Activated T-cell treated with anti-CD3 and anti-CD28 coated beads, Interleukin-2, amount 50 U/mL, for 72 hours (primary cell): ENCODE results near the gene KCNMB2. TPM values are rescaled to one million over a fixed set of nuclear protein-coding genes. Genes with fewer than 3 reads are reported as not detected.

ENCODE experiments used
- ATAC-seq, 2 donors: fragments of 150-1000 bp; cut with Tn5 transposase; replicated peaks in 1 of 2; 2 replicates each; pipeline ENCODE4 v1.10.0; 2021; ENCODE audit warnings: moderate library complexity in 2 of 2, mild to moderate bottlenecking in 1 of 2
- DNase-seq, 2 donors: peaks; one replicate each; pipeline ENCODE4 v3.0.0; 2021 to 2022; ENCODE audit warnings: mixed read lengths in 1 of 2
- H3K27ac Mint-ChIP-seq: one replicate; pipeline ENCODE4 v1.8.0; 2022; ENCODE audit warnings: mild to moderate bottlenecking, moderate library complexity, mixed read lengths
- H3K27me3 Mint-ChIP-seq: one replicate; pipeline ENCODE4 v1.8.0; 2022; ENCODE audit warnings: low read depth, mixed read lengths
- H3K36me3 Mint-ChIP-seq, 2 donors: one replicate each; pipeline ENCODE4 v1.8.0; 2022; ENCODE audit warnings: mixed read lengths in 2 of 2, mild to moderate bottlenecking in 1 of 2; ENCODE audit not compliant: insufficient read depth in 2 of 2
- H3K4me1 Mint-ChIP-seq: one replicate; pipeline ENCODE4 v1.8.0; 2022; ENCODE audit warnings: low read depth, mixed read lengths
- H3K4me3 Mint-ChIP-seq, 2 donors: one replicate each; pipeline ENCODE4 v1.8.0; 2022; ENCODE audit warnings: mild to moderate bottlenecking in 2 of 2, mixed read lengths in 2 of 2, moderate library complexity in 2 of 2
- H3K9me3 Mint-ChIP-seq, 2 donors: one replicate each; pipeline ENCODE4 v1.8.0; 2022; ENCODE audit warnings: mixed read lengths in 2 of 2
- total RNA-seq, 2 donors: library from RNA; stranded (reverse); gene quantifications; one replicate each; pipeline ENCODE4 v1.2.3, GENCODE V29; 2022

KCNMB2 gene
- total RNA-seq, 2 donors from 2014 or later = not detected

DNA sequence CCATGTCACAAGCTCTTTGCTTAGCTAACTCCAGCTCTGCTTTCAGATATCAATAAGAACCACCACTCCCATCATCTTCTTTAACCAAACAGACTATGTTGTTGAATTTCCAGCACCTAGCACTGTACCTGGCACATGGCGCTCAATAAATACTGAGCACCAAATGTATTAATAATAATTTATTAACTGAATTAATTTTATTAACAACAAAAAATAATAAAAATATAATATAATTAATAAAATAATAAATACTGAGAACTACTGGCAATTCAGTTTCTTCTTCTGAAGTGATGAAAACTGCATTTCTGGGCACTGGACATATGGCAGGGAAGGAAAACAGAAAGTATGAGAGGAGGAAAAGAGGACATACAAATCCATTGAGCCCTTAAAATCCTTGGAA is 271.5 kb downstream of the KCNMB2 start:
- Mint-ChIP-seq H3K27ac (no peak overlapping the region), H3K27me3 (no peaks in the 10 kb centered on the region), H3K9me3 (no peaks in the 10 kb centered on the region), H3K4me3 (no peak overlapping the region), H3K36me3 (no peaks in the 10 kb centered on the region), H3K4me1 (no peaks in the 10 kb centered on the region)
- DNase-seq = no peak
- ATAC-seq = no peak

DNA sequence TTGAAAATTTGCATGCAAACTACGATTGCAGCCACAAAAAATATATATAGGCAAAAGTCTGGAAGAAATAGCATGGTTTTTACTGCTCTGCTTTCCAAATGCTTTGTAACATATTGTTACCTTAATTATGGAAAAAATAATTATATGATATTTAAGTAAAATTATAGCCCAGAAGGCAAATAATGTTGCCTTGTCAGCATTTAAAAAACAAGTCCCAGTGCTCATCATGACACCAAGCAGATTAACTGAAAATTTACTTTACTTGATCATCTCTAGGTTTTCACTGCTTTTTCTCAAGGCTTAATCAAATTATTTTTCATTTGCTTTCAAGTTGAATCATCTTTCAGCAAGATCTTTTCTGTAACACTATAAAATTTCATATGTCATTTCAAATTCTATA is 272.5 kb downstream of the KCNMB2 start:
- H3K9me3 Mint-ChIP-seq = no peaks in the 10 kb centered on the region
- no peak overlapping the region for H3K27ac Mint-ChIP-seq
- H3K4me3 Mint-ChIP-seq = no peak overlapping the region
- DNase-seq (no peak), ATAC-seq (no peak)
- no peaks in the 10 kb centered on the region for H3K36me3 Mint-ChIP-seq
- no peaks in the 10 kb centered on the region for H3K4me1 Mint-ChIP-seq
- no peaks in the 10 kb centered on the region for H3K27me3 Mint-ChIP-seq

DNA sequence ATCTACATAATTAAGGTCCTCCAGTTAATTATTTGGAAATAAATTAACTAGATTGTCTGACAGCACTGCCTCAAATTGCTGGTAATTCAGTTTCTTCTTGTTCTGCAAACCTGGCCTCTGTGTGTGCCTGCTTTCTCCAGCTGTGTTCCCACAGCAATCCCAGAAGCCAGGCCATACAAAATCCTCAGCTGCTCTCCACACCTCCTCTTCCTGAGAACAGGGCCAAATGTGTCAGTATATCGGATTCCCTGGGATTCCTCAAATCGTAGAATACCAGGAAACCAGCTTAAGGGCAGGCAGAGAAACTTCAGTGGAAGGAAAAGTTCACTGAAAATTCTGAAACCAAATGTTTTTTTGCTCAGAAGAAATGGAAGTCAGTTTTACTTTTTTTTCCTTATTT is 273.9 kb downstream of the KCNMB2 start:
- Mint-ChIP-seq H3K27ac (no peak overlapping the region), H3K36me3 (no peaks in the 10 kb centered on the region), H3K4me1 (no peaks in the 10 kb centered on the region), H3K9me3 (no peaks in the 10 kb centered on the region), H3K4me3 (no peak overlapping the region), H3K27me3 (no peaks in the 10 kb centered on the region)
- ATAC-seq = no peak
- no peak for DNase-seq

DNA sequence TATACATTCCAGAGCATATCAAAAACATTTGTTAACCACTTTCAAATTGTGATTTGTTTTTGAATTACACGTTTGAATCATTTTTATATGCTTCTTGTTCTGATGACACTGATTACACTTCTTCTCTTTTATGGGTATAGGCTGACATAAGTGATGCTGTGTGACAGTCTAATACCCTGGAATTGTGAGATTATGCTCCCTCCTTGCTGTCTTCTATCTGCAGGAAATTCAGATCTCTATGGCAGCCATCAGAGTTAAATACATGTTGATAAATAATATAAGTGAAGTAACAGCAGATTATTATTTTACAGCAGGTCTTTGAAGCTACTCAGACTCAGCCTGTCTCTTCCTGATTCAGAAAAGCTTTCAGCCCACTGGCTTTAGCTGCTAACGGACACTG is 286.5 kb downstream of the KCNMB2 start:
- Mint-ChIP-seq H3K27ac (no peak overlapping the region), H3K36me3 (no peaks in the 10 kb centered on the region), H3K4me3 (no peak overlapping the region), H3K27me3 (no peaks in the 10 kb centered on the region), H3K9me3 (no peaks in the 10 kb centered on the region), H3K4me1 (no peaks in the 10 kb centered on the region)
- DNase-seq (no peak), ATAC-seq (no peak)

DNA sequence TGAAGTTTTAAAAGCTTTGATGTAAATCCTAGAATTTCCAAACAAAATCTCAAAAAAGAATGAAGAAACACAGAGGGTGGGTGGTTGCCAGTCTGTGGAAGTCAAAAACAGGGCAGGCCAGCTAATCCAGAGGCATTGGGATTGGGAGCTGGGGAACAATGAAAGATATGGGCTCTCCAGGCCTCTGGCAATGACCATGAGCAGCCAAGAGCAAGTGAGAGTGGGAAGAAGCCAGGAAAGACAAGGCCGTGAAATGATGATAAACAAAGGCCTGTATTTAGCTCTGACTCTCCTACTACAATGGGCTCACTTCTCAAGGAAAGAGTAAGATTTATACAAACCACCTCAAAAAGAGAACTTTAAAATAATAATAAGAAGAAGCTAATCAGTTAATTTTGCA is 286.9 kb downstream of the KCNMB2 start:
- Mint-ChIP-seq H3K36me3 (no peaks in the 10 kb centered on the region), H3K4me3 (no peak overlapping the region), H3K9me3 (no peaks in the 10 kb centered on the region), H3K4me1 (no peaks in the 10 kb centered on the region), H3K27me3 (no peaks in the 10 kb centered on the region), H3K27ac (no peak overlapping the region)
- no peak for DNase-seq
- ATAC-seq = no peak

DNA sequence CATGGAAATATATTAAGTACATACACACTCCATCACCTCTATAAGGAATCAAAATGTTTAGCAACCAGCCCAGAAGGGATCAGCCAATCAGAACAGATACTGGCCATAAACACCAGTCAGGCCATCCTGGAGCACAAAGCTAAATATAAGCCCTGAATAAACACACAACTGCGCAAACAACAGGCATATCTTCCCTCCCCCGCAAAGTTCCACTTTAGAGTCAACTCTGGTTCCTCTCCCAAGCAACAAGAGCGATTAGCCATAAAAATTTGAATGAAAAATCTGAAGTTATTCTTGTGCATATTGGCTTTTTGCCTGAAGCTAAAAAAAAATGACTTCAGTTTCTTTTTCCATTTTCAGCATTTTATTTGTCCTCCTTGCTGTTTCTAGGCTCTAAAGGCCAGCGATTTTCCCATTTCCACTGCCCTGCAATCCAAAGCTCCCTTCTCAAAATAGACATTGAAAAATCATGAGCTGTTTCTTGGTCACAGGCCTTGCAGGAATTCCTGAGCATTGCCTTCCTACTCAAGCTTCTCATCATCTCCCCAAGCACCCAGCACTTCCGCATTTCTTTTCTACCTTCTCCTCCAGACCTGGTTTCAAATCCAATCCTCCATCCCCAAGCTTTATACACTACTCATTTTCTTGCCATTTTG is 287.5 kb downstream of the KCNMB2 start:
- H3K36me3 Mint-ChIP-seq = no peaks in the 10 kb centered on the region
- ATAC-seq (no peak), DNase-seq (no peak)
- no peak overlapping the region for H3K4me3 Mint-ChIP-seq
- H3K9me3 Mint-ChIP-seq = no peaks in the 10 kb centered on the region
- H3K4me1 Mint-ChIP-seq = no peaks in the 10 kb centered on the region
- H3K27me3 Mint-ChIP-seq = no peaks in the 10 kb centered on the region
- no peak overlapping the region for H3K27ac Mint-ChIP-seq

DNA sequence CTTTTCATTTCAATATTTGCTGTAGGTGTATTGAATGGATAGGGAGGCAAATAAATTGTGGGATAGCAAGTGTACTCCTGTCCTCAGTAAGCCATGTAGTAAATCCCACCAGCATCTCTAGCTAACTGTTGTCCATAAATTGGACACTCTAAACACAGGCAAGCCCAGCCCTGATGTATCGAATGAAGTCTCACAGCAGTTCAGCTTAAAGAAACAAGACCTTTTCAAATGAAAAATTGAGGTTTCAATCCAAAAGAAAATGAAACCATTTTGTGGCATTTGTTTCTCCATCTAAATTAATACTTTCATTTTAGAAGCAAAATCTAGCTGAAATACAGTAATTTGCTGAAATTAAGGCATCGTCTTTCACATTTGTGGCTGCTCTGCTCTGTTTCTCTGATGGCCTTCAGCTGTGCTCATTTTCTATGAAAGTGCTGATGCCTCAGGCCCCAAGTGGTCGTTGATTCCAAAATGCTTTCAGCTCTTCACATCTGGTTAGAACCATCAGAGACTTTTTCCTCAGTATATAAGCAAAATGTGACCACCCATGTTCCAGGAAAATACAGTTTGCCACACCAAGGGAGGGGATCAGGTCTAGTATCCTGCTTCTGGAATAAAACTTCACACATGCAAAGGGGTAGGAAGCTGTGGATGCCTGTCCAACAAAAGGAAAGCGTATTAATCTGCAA is 290.3 kb downstream of the KCNMB2 start:
- no peak for DNase-seq
- no peak for ATAC-seq
- Mint-ChIP-seq H3K36me3 (no peaks in the 10 kb centered on the region), H3K27ac (no peak overlapping the region), H3K9me3 (no peaks in the 10 kb centered on the region), H3K4me1 (no peaks in the 10 kb centered on the region), H3K27me3 (no peaks in the 10 kb centered on the region), H3K4me3 (no peak overlapping the region)

DNA sequence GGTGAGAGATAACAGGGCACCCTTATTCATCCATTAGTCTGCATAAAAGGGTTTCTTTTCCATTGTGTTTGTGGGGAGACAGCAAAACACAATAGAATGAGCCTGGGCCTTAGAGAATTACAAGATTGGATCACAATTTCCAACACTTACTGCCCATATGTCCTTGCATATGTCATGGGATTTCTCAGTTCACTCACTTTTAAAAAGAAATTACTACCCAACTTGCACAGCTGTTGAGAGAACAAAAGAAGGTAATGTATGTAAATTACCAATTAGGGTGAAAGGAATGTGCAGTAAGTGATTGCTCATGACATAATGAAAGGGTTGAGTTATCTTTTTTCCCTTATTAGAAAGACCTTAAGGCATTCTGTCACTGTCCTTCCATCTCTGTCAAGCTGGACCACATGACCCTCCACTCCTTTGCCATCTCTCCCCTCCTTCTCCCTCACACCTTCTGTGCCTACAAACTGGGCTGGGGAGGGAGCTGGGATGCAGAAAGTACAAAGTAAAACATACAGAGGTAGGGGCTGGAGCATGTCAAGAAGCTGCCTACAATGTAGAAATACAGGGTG is 291.1 kb downstream of the KCNMB2 start:
- Mint-ChIP-seq H3K27ac (no peak overlapping the region), H3K36me3 (no peaks in the 10 kb centered on the region), H3K4me3 (no peak overlapping the region), H3K27me3 (no peaks in the 10 kb centered on the region), H3K4me1 (no peaks in the 10 kb centered on the region), H3K9me3 (no peaks in the 10 kb centered on the region)
- DNase-seq = no peak
- ATAC-seq = no peak

DNA sequence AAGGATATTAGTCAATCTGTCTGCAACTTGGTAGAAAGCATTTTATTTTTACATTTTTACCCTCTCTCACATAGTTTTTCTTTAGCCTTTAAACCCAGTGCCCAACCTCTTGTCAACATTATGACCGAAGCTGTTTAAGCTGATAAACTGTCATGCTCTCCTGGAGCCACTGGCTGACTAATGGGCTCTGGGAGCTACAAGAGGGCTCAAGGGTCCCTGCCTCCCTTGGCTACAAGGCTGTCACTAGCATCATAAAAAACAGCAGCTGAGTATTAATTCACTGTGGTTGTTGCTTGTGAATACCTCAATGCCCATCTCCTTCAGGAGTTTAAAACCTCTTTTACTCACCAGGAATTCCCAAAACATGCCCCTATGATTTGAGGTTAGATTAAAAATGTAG is 297.5 kb downstream of the KCNMB2 start:
- H3K27me3 Mint-ChIP-seq = no peaks in the 10 kb centered on the region
- H3K9me3 Mint-ChIP-seq = peaks cover 0 to 2% of the 10 kb centered on the region in 2 donors
- H3K36me3 Mint-ChIP-seq = no peaks in the 10 kb centered on the region
- H3K27ac Mint-ChIP-seq = no peak overlapping the region
- no peaks in the 10 kb centered on the region for H3K4me1 Mint-ChIP-seq
- no peak for ATAC-seq
- DNase-seq = no peak
- H3K4me3 Mint-ChIP-seq = no peak overlapping the region

DNA sequence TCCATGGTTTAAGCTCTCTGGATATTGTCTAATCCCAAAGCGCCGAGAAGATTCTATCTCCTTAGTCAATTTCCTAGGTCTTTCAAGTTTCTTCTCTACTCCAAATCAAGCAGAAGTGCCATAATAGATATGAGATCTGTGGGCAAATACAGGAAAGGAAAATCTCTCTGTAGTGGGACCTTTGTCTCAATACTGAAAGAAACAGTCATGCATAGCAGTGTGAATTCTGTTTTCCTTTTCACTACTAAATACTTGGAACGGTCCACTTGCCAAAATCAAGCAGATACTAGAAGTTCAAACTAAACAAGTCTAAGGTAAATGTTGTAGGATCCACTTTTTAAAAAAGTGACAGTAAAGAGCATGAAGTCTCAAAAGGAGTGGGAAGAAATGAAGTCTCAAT is 298.8 kb downstream of the KCNMB2 start:
- H3K27ac Mint-ChIP-seq = no peak overlapping the region

DNA sequence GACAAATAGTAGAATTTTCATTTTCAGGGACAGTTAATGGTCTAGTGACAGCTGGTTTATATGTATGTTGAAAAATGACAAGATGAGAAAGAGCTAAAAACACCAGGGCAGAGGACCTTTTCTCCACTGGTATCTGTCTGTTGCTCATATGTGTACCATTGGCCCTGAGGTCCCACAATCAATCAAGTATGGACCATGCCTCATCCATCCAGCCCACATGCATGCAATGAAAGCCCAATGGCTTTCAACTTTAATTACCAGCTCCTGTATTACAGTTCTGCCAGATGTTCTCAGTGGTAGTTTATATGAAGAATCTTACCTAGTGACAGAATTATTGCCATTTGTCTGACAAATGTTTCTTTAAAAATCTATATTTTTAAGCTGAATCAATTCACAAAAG is 301.3 kb downstream of the KCNMB2 start:
- DNase-seq (no peak), ATAC-seq (no peak)
- Mint-ChIP-seq H3K27me3 (no peaks in the 10 kb centered on the region), H3K27ac (no peak overlapping the region), H3K36me3 (no peaks in the 10 kb centered on the region), H3K4me1 (no peaks in the 10 kb centered on the region), H3K4me3 (no peak overlapping the region), H3K9me3 (peaks cover 0 to under 1% of the 10 kb centered on the region in 2 donors)

More for the DNA sequence above, 298.8 kb downstream of the KCNMB2 start:
- H3K36me3 Mint-ChIP-seq = no peaks in the 10 kb centered on the region
- DNase-seq = no peak
- H3K27me3 Mint-ChIP-seq = no peaks in the 10 kb centered on the region
- no peaks in the 10 kb centered on the region for H3K4me1 Mint-ChIP-seq
- H3K9me3 Mint-ChIP-seq = peaks cover 0 to 2% of the 10 kb centered on the region in 2 donors
- no peak overlapping the region for H3K4me3 Mint-ChIP-seq
- ATAC-seq = no peak

DNA sequence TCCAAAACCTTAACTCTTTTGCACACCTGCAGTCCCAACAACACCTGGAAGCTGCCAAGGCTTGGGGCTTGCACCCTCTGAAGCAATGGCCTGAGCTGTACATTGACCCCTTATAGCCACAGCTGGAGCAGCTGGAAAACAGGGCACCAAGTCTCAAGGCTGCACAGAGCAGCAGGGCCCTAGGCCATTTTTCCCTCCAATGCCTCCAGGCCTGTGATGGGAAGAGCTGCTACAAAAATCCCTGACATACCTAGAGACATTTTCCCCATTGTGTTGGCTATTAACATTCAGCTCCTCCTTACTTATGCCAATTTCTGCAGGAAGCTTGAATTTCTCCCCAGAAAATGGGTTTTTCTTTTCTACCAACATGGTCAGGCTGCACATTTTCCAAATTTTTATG is 304.4 kb downstream of the KCNMB2 start:
- H3K4me3 Mint-ChIP-seq = no peak overlapping the region
- H3K36me3 Mint-ChIP-seq = no peaks in the 10 kb centered on the region
- ATAC-seq (no peak), DNase-seq (no peak)
- no peaks in the 10 kb centered on the region for H3K9me3 Mint-ChIP-seq
- no peak overlapping the region for H3K27ac Mint-ChIP-seq
- no peaks in the 10 kb centered on the region for H3K4me1 Mint-ChIP-seq
- no peaks in the 10 kb centered on the region for H3K27me3 Mint-ChIP-seq

DNA sequence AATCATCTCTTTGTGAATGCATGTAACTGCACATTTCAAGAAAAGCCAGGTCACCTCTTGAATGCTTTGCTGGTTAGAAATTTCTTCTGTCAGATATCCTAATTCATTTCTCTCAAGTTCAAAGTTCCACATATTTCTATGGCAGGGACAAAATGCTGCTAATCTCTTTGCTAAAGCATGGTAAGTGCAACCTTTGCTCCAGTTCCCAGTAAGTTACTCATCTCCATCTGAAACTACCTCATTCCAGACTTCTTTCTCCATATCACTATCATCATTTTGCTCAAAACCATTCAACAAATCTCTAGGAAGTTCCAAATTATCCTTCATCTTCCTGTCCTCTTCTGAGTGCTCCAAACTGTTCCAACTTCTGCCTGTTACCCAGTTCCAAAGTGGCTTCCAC is 304.8 kb downstream of the KCNMB2 start:
- no peak overlapping the region for H3K27ac Mint-ChIP-seq
- no peaks in the 10 kb centered on the region for H3K9me3 Mint-ChIP-seq
- no peaks in the 10 kb centered on the region for H3K36me3 Mint-ChIP-seq
- DNase-seq (no peak), ATAC-seq (no peak)
- no peaks in the 10 kb centered on the region for H3K27me3 Mint-ChIP-seq
- H3K4me3 Mint-ChIP-seq = no peak overlapping the region
- no peaks in the 10 kb centered on the region for H3K4me1 Mint-ChIP-seq

DNA sequence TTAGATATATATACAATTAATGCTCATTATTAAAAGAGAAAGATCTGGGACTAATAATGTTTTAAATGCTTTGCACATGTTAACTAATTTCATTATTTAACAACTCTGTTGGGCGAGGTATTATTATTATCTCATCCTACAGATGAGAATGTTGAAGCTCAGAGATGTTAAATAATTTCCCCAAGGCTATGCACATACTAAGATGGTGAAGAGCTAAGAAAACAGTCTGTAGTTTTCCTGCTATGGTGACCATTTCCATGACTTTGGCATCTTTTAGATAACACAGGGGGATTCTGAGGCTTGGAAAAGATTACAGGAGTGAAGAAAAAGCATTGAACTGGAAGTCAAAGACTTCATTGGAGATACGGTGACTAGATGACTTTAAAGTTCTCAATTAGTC is 308.7 kb downstream of the KCNMB2 start:
- Mint-ChIP-seq H3K9me3 (no peaks in the 10 kb centered on the region), H3K4me3 (no peak overlapping the region), H3K4me1 (no peaks in the 10 kb centered on the region), H3K27ac (no peak overlapping the region), H3K36me3 (no peaks in the 10 kb centered on the region), H3K27me3 (no peaks in the 10 kb centered on the region)
- ATAC-seq (no peak), DNase-seq (no peak)
